Transverse colon (tissue), 4 donors: ENCODE data around the gene CT45A8. TPM values are rescaled to one million over a fixed set of nuclear protein-coding genes. Genes with fewer than 3 reads are reported as not detected.
"Not testable (repeated sequence)": the region's sequence is repeated elsewhere in the genome, so short reads cannot be mapped to it uniquely, and the experiment has no call there.

Source experiments
- DNase-seq: peaks from one replicate; pipeline ENCODE4 v3.0.0-alpha.2; 2019
- H3K27ac ChIP-seq, 4 donors: fragments of 200-600 bp; sonication (generic); 2 replicates each; pipeline ENCODE4 v1.5.1; 2016 to 2018; ENCODE audit warnings: inconsistent platforms in 4 of 4
- H3K27me3 ChIP-seq: fragments of 200-600 bp; sonication (generic); 2 replicates; pipeline ENCODE4 v1.5.1; 2017; ENCODE audit warnings: inconsistent platforms
- H3K36me3 ChIP-seq, 4 donors: fragments of 200-600 bp; sonication (generic); 2 replicates each; pipeline ENCODE4 v1.5.1; 2017 to 2019; ENCODE audit warnings: inconsistent platforms in 4 of 4
- H3K4me1 ChIP-seq, 4 donors: fragments of 200-600 bp; sonication (generic); 2 replicates each; pipeline ENCODE4 v1.5.1; 2017 to 2020; ENCODE audit warnings: inconsistent platforms in 4 of 4
- H3K4me3 ChIP-seq, 4 donors: fragments of 200-600 bp; sonication (generic); 1 replicate in 1 of 4; 2 replicates in 3 of 4; pipeline versions ENCODE4 v1.5.1 to v1.6.1; 2017 to 2019; ENCODE audit warnings: inconsistent platforms in 4 of 4
- H3K9me3 ChIP-seq, 2 donors: fragments of 200-600 bp; sonication (generic); 2 replicates each; pipeline ENCODE4 v1.5.1; 2017 to 2019; ENCODE audit warnings: inconsistent platforms in 2 of 2
- WGBS, 2 donors: methylation state at CpG; one replicate each; pipeline ENCODE4 v1.1.5; 2018; ENCODE audit warnings: low coverage in 1 of 2; 5-methylcytosine and 5-hydroxymethylcytosine counted together
- in situ Hi-C, 4 donors: fragments of 200-750 bp; cut with MboI; loops; one replicate each; pipeline versions ENCODE4 v1.15.0 to v1.15.1; 2017; ENCODE audit warnings: low sequenced_read_pairs in 3 of 4, low pct_ligation_motif_present in 1 of 4, low pct_unique_long_range_greater_than_20kb in 1 of 4
- intact Hi-C: fragments of 100-400 bp; cut with DNase I; formaldehyde crosslinking; loops from one replicate; pipeline ENCODE4 v1.15.1; 2023; ENCODE audit warnings: low total_unique reads
- total RNA-seq, 4 donors: library from RNA; depleted of rRNA; stranded (reverse); fragments of >200 nt; gene quantifications; one replicate each; pipeline ENCODE4 v1.1.0, GENCODE V29; 2016

The CT45A8 gene
- total RNA-seq, 4 donors from 2014 or later, result not detected

- H3K27me3 ChIP-seq, H3K27ac ChIP-seq, H3K4me3 ChIP-seq, in situ Hi-C loops, DNase-seq, H3K4me1 ChIP-seq, H3K36me3 ChIP-seq, H3K9me3 ChIP-seq, intact Hi-C loops: not testable (repeated sequence)
- no CpG with 5 or more reads among the region's 17 CpGs for WGBS, 2 donors
Measured at GRCh38 chrX:135837180-135837579, 17.2 kb downstream of the CT45A8 start, which contains the start of gene CT45A7. Gene CT45A7, minus strand, starts transcription at chrX:135837280. Its CDS starts 3,747 bp downstream, at chrX:135833533.

- H3K27me3 ChIP-seq, in situ Hi-C loops, H3K27ac ChIP-seq, H3K9me3 ChIP-seq, H3K4me3 ChIP-seq, H3K4me1 ChIP-seq, intact Hi-C loops, DNase-seq, H3K36me3 ChIP-seq: not testable (repeated sequence)
- no CpG with 5 or more reads among the region's 17 CpGs for WGBS, 2 donors
Measured at GRCh38 chrX:135819912-135820311, 34.4 kb downstream of the CT45A8 start, which contains the start of gene CT45A2. Gene CT45A2, minus strand, starts transcription at chrX:135820012. Its CDS starts 3,747 bp downstream, at chrX:135816265.

- H3K4me3 ChIP-seq, H3K36me3 ChIP-seq, H3K27ac ChIP-seq, H3K9me3 ChIP-seq, H3K27me3 ChIP-seq, H3K4me1 ChIP-seq, DNase-seq, intact Hi-C loops, in situ Hi-C loops: not testable (repeated sequence)
- no CpG with 5 or more reads among the region's 16 CpGs for WGBS, 2 donors
Measured at GRCh38 chrX:135802687-135803086, 51.7 kb downstream of the CT45A8 start, which contains the start of gene CT45A6. Gene CT45A6, minus strand, starts transcription at chrX:135802787. Its CDS starts 3,794 bp downstream, at chrX:135798993.

Other genes starting within 250 kb of the CT45A8 start
- gene CT45A1, start 140.9 kb downstream of the CT45A8 start, total RNA-seq, result not detected
- gene CT45A3, start 86.3 kb downstream of the CT45A8 start, total RNA-seq, result not detected
- not detected for gene CT45A5, start 69.0 kb downstream of the CT45A8 start, total RNA-seq
- not detected for gene CT45A6, start 51.8 kb downstream of the CT45A8 start, total RNA-seq
- not detected for gene CT45A2, start 34.5 kb downstream of the CT45A8 start, total RNA-seq
- not detected for gene CT45A7, start 17.3 kb downstream of the CT45A8 start, total RNA-seq
- not detected for gene CT45A9, start 17.3 kb upstream of the CT45A8 start, total RNA-seq
- not detected for gene CT45A10, start 38.9 kb upstream of the CT45A8 start, total RNA-seq
- not detected for gene SAGE1, start 39.2 kb upstream of the CT45A8 start, total RNA-seq
- 10 to 100 TPM in 3 of 4 donors, 1 to 10 TPM in 1; 2.0 to 27.0 (median 15.7) TPM for gene MMGT1, start 119.5 kb upstream of the CT45A8 start, total RNA-seq
- 10 to 100 TPM; 13.5 to 26.3 (median 21.7) TPM for gene SLC9A6, start 130.9 kb upstream of the CT45A8 start, total RNA-seq